LoVo (cell line): ENCODE results near the gene LRRC1.
"Not testable (repeated sequence)": the region's sequence is repeated elsewhere in the genome, so short reads cannot be mapped to it uniquely, and the experiment has no call there.

ENCODE experiments used
- DNase-seq: peaks from one replicate; pipeline ENCODE4 v3.0.0-alpha.2; 2016; ENCODE audit warnings: low spot score

Gene LRRC1

GRCh38 chr6:53794720-53795339 lies at the start of gene LRRC1:
TSS of gene LRRC1 (plus strand) at chr6:53795005. CDS start at chr6:53795257, 252 bp downstream.
- peak; percentile 91 for DNase-seq

GRCh38 chr6:53746442-53747103 lies 48.2 kb upstream of the LRRC1 start:
- DNase-seq: no peak

GRCh38 chr6:53750052-53750650 lies 44.7 kb upstream of the LRRC1 start:
- DNase-seq: no peak

- DNase-seq: no peak
Observed at GRCh38 chr6:53751417-53751816, 43.4 kb upstream of the LRRC1 start.

- no peak for DNase-seq
Observed at GRCh38 chr6:53752440-53752839, 42.4 kb upstream of the LRRC1 start.

- DNase-seq: no peak
Observed at GRCh38 chr6:53752856-53753255, 41.9 kb upstream of the LRRC1 start.

- no peak for DNase-seq
Observed at GRCh38 chr6:53754330-53754729, 40.5 kb upstream of the LRRC1 start.

GRCh38 chr6:53756396-53756795 lies 38.4 kb upstream of the LRRC1 start:
- no peak for DNase-seq

GRCh38 chr6:53758496-53758895 lies 36.3 kb upstream of the LRRC1 start:
- DNase-seq: no peak

GRCh38 chr6:53761036-53761435 lies 33.8 kb upstream of the LRRC1 start:
- no peak for DNase-seq

- DNase-seq: peak; percentile 25
Observed at GRCh38 chr6:53765270-53765669, 29.5 kb upstream of the LRRC1 start.

- DNase-seq: no peak
Observed at GRCh38 chr6:53766930-53767329, 27.9 kb upstream of the LRRC1 start.

GRCh38 chr6:53767941-53768340 lies 26.9 kb upstream of the LRRC1 start:
- DNase-seq: no peak

GRCh38 chr6:53768636-53769035 lies 26.2 kb upstream of the LRRC1 start:
- DNase-seq: no peak

GRCh38 chr6:53770780-53771249 lies 24.0 kb upstream of the LRRC1 start:
- no peak for DNase-seq

- no peak for DNase-seq
Observed at GRCh38 chr6:53771785-53772624, 22.8 kb upstream of the LRRC1 start.

- DNase-seq: no peak
Observed at GRCh38 chr6:53773044-53773696, 21.6 kb upstream of the LRRC1 start.

GRCh38 chr6:53776152-53776551 lies 18.7 kb upstream of the LRRC1 start:
- DNase-seq: not testable (repeated sequence)

GRCh38 chr6:53784991-53785390 lies 9.8 kb upstream of the LRRC1 start:
- not testable (repeated sequence) for DNase-seq

- DNase-seq: no peak
Observed at GRCh38 chr6:53786832-53787231, 8.0 kb upstream of the LRRC1 start.

- no peak for DNase-seq
Observed at GRCh38 chr6:53790886-53791285, 3.9 kb upstream of the LRRC1 start.

GRCh38 chr6:53792016-53792415 lies 2.8 kb upstream of the LRRC1 start:
- DNase-seq: no peak
